ENCODE data around the gene BMX.

BMX gene

GRCh38 chrX:15576019-15576418, 75.4 kb downstream of the BMX start:
- no peak for DNase-seq

GRCh38 chrX:15579778-15580747, 79.5 kb downstream of the BMX start:
- DNase-seq, result no peak

- no peak for DNase-seq
Observed at GRCh38 chrX:15594371-15594770, 93.8 kb downstream of the BMX start.

GRCh38 chrX:15598026-15598425, 97.4 kb downstream of the BMX start:
- no peak for DNase-seq

GRCh38 chrX:15599461-15599860, 98.9 kb downstream of the BMX start:
- DNase-seq, result no peak

- no peak for DNase-seq
Observed at GRCh38 chrX:15600049-15600448, 99.4 kb downstream of the BMX start.

GRCh38 chrX:15600745-15601144, 100.1 kb downstream of the BMX start, which contains the start of gene ACE2:
ACE2 (minus strand) TSS chrX:15600960; CDS start chrX:15600911, 49 bp downstream.
- DNase-seq, result no peak

- no peak for DNase-seq
Observed at GRCh38 chrX:15601932-15602331, 101.3 kb downstream of the BMX start.

- DNase-seq, result no peak
Observed at GRCh38 chrX:15602761-15603160, 102.2 kb downstream of the BMX start.

GRCh38 chrX:15605226-15605625, 104.6 kb downstream of the BMX start:
- no peak for DNase-seq
